HG02840 (cell line): ENCODE measurements around the gene ORM2.
A peak's percentile ranks its signal among the peaks of the same experiment; 100 is the strongest.

ENCODE experiments used
- ATAC-seq: cut with Tn5 transposase; IDR thresholded peaks from one replicate; pipeline ENCODE4 v1.9.1; 2021; ENCODE audit warnings: mild to moderate bottlenecking, moderate library complexity, moderate number of reproducible peaks; ENCODE audit not compliant: unreplicated experiment, low FRiP score

ORM2 gene

GRCh38 chr9:114346146-114346545 lies 16.5 kb downstream of the ORM2 start:
- ATAC-seq, result no peak

GRCh38 chr9:114347675-114348074 lies 18.0 kb downstream of the ORM2 start:
- ATAC-seq, result no peak

GRCh38 chr9:114348261-114348905 lies 18.7 kb downstream of the ORM2 start:
- ATAC-seq, result no peak

GRCh38 chr9:114348906-114349482 lies 19.3 kb downstream of the ORM2 start:
- peak; percentile 79 for ATAC-seq

- no peak for ATAC-seq
These were observed 20.2 kb downstream of the ORM2 start for GRCh38 chr9:114349713-114350480.

GRCh38 chr9:114350636-114351401 lies 21.1 kb downstream of the ORM2 start:
- no peak for ATAC-seq

GRCh38 chr9:114351932-114352331 lies 22.3 kb downstream of the ORM2 start:
- ATAC-seq, result no peak

- ATAC-seq, result no peak
These were observed 26.2 kb downstream of the ORM2 start for GRCh38 chr9:114355821-114356220.

- no peak for ATAC-seq
These were observed 27.1 kb downstream of the ORM2 start for GRCh38 chr9:114356792-114357191.

- no peak for ATAC-seq
These were observed 27.7 kb downstream of the ORM2 start for GRCh38 chr9:114357360-114357759.

- no peak for ATAC-seq
These were observed 28.3 kb downstream of the ORM2 start for GRCh38 chr9:114357911-114358328.

GRCh38 chr9:114359801-114360200 lies 30.1 kb downstream of the ORM2 start:
- no peak for ATAC-seq

GRCh38 chr9:114361542-114361941 lies 31.9 kb downstream of the ORM2 start:
- ATAC-seq, result no peak

- no peak for ATAC-seq
These were observed 32.7 kb downstream of the ORM2 start for GRCh38 chr9:114362394-114362793.

GRCh38 chr9:114363424-114363823 lies 33.8 kb downstream of the ORM2 start:
- no peak for ATAC-seq

- no peak for ATAC-seq
These were observed 34.7 kb downstream of the ORM2 start for GRCh38 chr9:114364134-114365041.

GRCh38 chr9:114365194-114365593 lies 35.5 kb downstream of the ORM2 start:
- no peak for ATAC-seq

GRCh38 chr9:114366334-114367128 lies 36.9 kb downstream of the ORM2 start:
- ATAC-seq, result no peak

- no peak for ATAC-seq
These were observed 37.7 kb downstream of the ORM2 start for GRCh38 chr9:114367366-114367765.
